Dendritic cell treated with granulocyte-macrophage colony-stimulating factor and Interleukin-4, amounts not matched to agents 40 ng/mL and 50 ng/mL, for 4 days (primary cell): ENCODE measurements around the gene ARHGEF7.
A peak's percentile ranks its signal among the peaks of the same experiment; 100 is the strongest.

Source experiments
- H3K27ac Mint-ChIP-seq: one replicate; pipeline ENCODE4 v1.8.0; 2022; ENCODE audit warnings: mild to moderate bottlenecking, mixed read lengths
- H3K27me3 Mint-ChIP-seq: one replicate; pipeline ENCODE4 v1.8.0; 2022; ENCODE audit warnings: mild to moderate bottlenecking, mixed read lengths
- H3K36me3 Mint-ChIP-seq: one replicate; pipeline ENCODE4 v1.8.0; 2022; ENCODE audit warnings: low read depth, mixed read lengths
- H3K4me1 Mint-ChIP-seq: one replicate; pipeline ENCODE4 v1.8.0; 2022; ENCODE audit warnings: low read depth, mixed read lengths
- H3K4me3 Mint-ChIP-seq: one replicate; pipeline ENCODE4 v1.8.0; 2022; ENCODE audit warnings: mild to moderate bottlenecking, moderate library complexity, mixed read lengths
- H3K9me3 Mint-ChIP-seq: one replicate; pipeline ENCODE4 v1.8.0; 2022; ENCODE audit warnings: mixed read lengths
- intact Hi-C: fragments of 100-400 bp; cut with micrococcal nuclease; formaldehyde crosslinking; loops from one replicate; pipeline ENCODE4 v1.15.0; 2022

Gene ARHGEF7

DNA sequence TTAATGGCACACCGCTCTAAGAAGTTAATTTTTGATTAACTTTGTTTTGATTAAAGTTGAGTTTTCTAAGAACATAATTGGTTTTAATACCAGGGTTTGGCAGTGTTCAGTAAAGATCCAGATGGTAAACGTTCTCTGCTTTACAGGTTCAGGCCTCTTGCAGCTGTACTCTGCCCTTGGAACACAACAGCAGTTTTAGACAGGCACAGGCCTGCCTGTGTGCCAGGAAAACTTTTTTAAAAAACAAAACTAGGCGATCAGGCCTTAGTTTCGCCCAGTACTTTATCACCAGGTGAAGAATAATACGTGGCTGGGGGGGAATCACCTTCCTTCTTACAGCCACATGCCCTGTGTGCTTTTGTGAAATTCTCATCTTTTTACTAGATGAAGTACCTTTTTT, 167.3 kb downstream of the ARHGEF7 start:
- intact Hi-C loops = no loop called here
- Mint-ChIP-seq H3K4me1 (peaks cover 34% of the 10 kb centered on the region), H3K27ac (no peak overlapping the region), H3K4me3 (no peak overlapping the region), H3K27me3 (no peaks in the 10 kb centered on the region), H3K9me3 (no peaks in the 10 kb centered on the region), H3K36me3 (peaks cover 94% of the 10 kb centered on the region)

DNA sequence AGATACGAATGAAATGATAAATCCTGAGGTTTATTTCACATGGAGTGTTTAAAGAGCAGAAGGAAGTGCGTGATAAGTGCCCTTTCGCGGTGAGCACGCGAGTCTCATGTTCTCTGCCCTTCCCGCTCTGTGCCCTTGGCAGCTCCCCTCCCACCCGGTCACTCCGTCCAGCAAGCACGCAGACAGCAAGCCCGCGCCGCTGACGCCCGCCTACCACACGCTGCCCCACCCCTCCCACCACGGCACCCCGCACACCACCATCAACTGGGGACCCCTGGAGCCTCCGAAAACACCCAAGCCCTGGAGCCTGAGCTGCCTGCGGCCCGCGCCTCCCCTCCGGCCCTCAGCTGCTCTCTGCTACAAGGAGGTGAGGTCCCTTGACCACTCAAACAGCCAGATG, 167.9 kb downstream of the ARHGEF7 start:
- intact Hi-C loops = no loop called here
- H3K27me3 Mint-ChIP-seq = no peaks in the 10 kb centered on the region
- H3K4me1 Mint-ChIP-seq = peaks cover 38% of the 10 kb centered on the region
- no peak overlapping the region for H3K4me3 Mint-ChIP-seq
- H3K27ac Mint-ChIP-seq = peak overlapping the region; percentile 43
- no peaks in the 10 kb centered on the region for H3K9me3 Mint-ChIP-seq
- peaks cover 93% of the 10 kb centered on the region for H3K36me3 Mint-ChIP-seq

DNA sequence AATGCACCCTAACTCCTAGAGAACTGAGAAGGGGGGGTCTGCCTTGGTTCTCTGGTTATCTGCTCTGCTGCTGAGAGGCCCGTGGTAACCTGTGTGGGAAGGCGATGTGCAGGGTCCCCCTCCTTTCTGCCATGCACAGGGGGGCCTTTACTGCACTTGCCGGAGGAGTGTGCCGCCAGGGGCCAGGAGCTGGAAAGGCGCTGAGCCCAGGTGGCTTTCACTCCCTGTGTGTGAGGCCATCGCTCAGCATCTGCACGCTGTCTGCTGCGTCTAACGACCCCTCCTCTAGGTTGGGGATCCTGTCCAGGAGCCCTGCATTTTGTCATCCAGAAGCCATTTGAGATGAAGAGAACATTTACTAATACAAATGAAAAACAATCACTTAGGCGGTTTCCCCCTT, 168.3 kb downstream of the ARHGEF7 start:
- Mint-ChIP-seq H3K9me3 (no peaks in the 10 kb centered on the region), H3K27me3 (no peaks in the 10 kb centered on the region), H3K27ac (peak overlapping the region; percentile 43), H3K36me3 (peaks cover 93% of the 10 kb centered on the region), H3K4me3 (no peak overlapping the region), H3K4me1 (peaks cover 38% of the 10 kb centered on the region)
- intact Hi-C loops = no loop called here

DNA sequence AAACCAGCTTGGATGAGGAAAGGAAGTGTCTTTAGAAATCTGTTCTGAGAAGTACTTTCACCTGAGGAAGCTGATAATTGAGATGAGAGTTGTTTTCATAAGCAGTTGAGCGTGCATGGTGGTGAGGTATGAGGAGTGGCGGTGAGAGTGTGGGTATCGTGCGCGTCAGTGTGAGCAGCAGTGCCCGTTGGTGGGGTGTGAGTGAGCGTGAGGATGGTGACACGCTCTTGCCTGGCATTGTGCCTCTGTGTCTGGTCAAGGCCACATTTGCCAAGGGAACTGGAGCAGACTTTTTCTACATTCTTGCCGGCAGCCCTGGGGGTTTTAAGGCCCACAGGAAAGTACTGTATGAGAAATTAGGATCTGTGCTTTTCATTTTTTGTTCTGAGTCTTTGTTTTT, 168.9 kb downstream of the ARHGEF7 start:
- Mint-ChIP-seq H3K4me1 (peaks cover 38% of the 10 kb centered on the region), H3K4me3 (no peak overlapping the region), H3K27me3 (no peaks in the 10 kb centered on the region), H3K27ac (no peak overlapping the region), H3K9me3 (no peaks in the 10 kb centered on the region), H3K36me3 (peaks cover 91% of the 10 kb centered on the region)
- intact Hi-C loops = no loop called here

DNA sequence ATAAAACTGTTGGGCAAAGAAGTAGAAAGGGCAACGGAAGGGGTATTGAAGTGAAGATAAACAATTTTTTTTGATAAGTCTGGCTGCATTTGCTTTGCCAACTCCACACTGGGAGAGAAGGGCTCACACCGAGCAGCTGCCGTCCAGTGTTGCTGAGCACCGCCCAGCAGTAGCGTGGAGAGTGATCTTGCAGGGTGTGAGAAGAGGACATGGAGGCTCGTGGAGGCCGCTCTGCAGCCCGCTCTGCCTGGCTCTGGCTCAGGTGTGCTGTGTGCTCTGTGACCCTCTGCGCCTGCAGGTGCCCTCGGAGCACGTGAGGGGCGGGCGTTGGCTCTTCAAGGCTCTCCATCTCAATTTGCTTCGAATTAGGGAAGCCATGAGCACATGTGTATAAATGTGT, 169.5 kb downstream of the ARHGEF7 start:
- peaks cover 91% of the 10 kb centered on the region for H3K36me3 Mint-ChIP-seq
- intact Hi-C loops = no loop called here
- H3K4me1 Mint-ChIP-seq = peaks cover 38% of the 10 kb centered on the region
- H3K9me3 Mint-ChIP-seq = no peaks in the 10 kb centered on the region
- no peak overlapping the region for H3K27ac Mint-ChIP-seq
- H3K4me3 Mint-ChIP-seq = no peak overlapping the region
- H3K27me3 Mint-ChIP-seq = no peaks in the 10 kb centered on the region

DNA sequence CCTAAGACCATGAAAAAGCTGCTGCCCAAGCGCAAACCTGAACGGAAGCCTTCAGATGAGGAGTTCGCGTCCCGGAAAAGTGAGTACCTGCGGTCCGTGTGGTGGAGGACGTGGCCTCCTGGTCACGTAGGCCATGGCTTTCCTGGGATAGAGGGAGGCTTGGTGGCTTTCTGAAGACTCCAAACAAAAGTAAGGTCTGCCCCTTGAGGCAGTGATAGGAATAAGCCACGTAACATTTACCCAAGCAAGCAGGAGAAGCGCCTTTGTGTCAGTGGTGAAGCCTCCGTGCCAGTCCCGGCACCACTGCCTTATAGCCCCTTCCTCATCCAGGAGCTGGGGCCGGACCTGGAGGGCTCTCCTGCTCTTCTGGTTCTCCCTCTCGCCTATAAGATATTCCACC, 171.1 kb downstream of the ARHGEF7 start:
- Mint-ChIP-seq H3K27me3 (no peaks in the 10 kb centered on the region), H3K27ac (no peak overlapping the region), H3K4me3 (no peak overlapping the region), H3K36me3 (peaks cover 91% of the 10 kb centered on the region), H3K4me1 (peaks cover 37% of the 10 kb centered on the region), H3K9me3 (no peaks in the 10 kb centered on the region)
- intact Hi-C loops = no loop called here

DNA sequence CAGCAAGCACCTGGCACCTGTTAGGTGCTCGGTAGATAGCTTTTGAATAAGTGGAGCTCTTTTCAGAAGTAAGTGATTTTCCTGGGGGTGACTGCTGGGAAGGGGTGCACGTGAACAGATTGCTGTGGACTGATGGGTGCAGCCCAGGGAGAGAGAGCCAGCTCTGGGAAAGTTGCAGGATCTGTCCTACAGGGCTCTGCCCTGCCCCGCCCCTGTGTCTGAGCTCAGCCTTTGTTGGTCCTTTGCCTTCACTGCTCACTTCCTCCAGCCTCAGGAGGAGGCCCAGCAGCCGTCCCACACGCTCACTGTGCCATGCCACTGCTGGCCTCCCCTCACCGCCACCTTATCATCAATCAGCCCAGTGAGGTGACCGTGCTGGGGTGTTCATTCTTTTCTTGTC, 171.6 kb downstream of the ARHGEF7 start:
- intact Hi-C loops = no loop called here
- no peaks in the 10 kb centered on the region for H3K9me3 Mint-ChIP-seq
- H3K4me1 Mint-ChIP-seq = peaks cover 31% of the 10 kb centered on the region
- no peaks in the 10 kb centered on the region for H3K27me3 Mint-ChIP-seq
- H3K27ac Mint-ChIP-seq = peak overlapping the region; percentile 53
- H3K4me3 Mint-ChIP-seq = no peak overlapping the region
- H3K36me3 Mint-ChIP-seq = peaks cover 91% of the 10 kb centered on the region

DNA sequence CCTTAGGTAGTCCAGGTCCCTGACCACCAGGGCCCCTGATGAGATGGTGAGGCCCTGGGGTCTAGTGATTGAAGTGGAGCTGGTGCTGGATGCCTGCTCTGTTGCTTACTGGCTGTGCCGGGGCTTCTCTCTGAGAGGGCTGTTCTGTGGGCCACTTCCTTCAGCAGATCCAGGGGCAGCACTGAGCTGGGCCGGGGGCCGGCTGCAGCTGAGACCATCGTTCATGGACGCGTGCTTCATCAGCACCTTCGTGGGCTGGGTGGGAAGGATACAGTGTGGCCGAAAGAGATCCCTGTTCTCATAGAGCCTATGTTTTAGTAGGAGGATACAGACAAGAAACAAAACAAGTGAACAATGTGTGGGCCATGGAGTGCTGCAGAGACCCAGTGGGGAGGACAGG, 172.1 kb downstream of the ARHGEF7 start:
- Mint-ChIP-seq H3K4me3 (no peak overlapping the region), H3K4me1 (peaks cover 29% of the 10 kb centered on the region), H3K27ac (peak overlapping the region; percentile 53), H3K9me3 (no peaks in the 10 kb centered on the region), H3K36me3 (peaks cover 95% of the 10 kb centered on the region), H3K27me3 (no peaks in the 10 kb centered on the region)
- intact Hi-C loops = no loop called here

DNA sequence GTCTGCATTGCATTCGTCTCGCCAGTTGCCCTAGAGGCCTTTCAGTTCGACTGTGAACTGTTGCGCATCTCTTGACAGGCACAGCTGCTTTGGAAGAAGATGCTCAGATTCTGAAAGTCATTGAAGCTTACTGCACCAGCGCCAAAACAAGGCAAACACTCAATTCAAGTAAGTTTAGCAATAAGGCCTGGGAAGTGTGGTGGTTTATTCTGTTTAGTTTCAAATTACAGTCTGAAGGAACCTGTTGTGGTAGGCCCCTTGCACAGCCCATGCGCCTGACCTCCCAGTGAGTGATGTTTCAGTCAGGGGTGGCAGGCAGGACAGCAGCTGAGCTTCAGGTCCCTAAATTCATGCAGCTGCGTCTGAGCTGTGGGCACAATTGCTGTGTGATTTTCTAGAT, 173.2 kb downstream of the ARHGEF7 start:
- intact Hi-C loops = no loop called here
- Mint-ChIP-seq H3K4me1 (peaks cover 21% of the 10 kb centered on the region), H3K36me3 (peaks cover 97% of the 10 kb centered on the region), H3K4me3 (no peak overlapping the region), H3K27ac (no peak overlapping the region), H3K9me3 (no peaks in the 10 kb centered on the region), H3K27me3 (no peaks in the 10 kb centered on the region)

DNA sequence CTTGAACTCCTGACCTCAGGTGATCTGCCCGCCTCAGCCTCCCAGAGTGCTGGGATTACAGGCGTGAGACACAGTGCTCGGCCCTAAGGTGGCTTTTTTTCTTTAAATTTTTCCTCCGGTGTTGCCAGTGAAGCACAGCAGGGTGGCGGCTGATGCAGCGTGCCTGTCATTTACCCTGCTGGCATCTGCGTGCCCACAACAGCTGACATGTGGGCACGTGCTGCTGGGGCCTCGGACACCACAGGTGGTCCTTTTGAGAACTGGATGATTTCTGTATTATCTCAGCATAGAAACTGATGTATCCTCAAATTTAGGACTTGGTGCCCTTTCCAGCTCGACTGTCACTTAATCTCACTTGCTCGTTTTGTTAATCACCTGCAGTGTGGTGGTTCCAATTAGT, 174.1 kb downstream of the ARHGEF7 start:
- Mint-ChIP-seq H3K4me3 (no peak overlapping the region), H3K36me3 (peaks cover 97% of the 10 kb centered on the region), H3K27me3 (no peaks in the 10 kb centered on the region), H3K9me3 (no peaks in the 10 kb centered on the region), H3K27ac (no peak overlapping the region), H3K4me1 (peaks cover 19% of the 10 kb centered on the region)
- intact Hi-C loops = no loop called here

DNA sequence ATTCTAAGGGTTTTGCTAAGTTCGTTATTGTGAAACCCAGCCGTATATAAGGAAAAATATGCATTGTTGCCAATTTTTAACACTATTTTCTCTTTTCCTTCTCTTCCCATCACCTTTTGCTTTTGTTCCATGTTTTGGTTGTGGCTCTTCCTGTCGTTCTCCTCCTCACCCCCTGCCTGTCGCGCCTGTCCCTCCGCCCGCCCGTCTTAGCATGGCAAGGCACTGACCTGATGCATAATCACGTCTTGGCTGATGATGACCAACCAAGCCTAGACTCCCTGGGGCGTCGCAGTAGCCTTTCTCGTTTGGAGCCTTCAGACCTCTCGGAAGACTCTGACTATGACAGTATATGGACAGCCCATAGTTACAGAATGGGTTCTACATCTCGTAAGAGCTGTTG, 176.8 kb downstream of the ARHGEF7 start:
- H3K9me3 Mint-ChIP-seq = no peaks in the 10 kb centered on the region
- no peaks in the 10 kb centered on the region for H3K27me3 Mint-ChIP-seq
- intact Hi-C loops = no loop called here
- no peak overlapping the region for H3K27ac Mint-ChIP-seq
- H3K4me1 Mint-ChIP-seq = peaks cover 9% of the 10 kb centered on the region
- H3K4me3 Mint-ChIP-seq = no peak overlapping the region
- H3K36me3 Mint-ChIP-seq = peaks cover 86% of the 10 kb centered on the region

DNA sequence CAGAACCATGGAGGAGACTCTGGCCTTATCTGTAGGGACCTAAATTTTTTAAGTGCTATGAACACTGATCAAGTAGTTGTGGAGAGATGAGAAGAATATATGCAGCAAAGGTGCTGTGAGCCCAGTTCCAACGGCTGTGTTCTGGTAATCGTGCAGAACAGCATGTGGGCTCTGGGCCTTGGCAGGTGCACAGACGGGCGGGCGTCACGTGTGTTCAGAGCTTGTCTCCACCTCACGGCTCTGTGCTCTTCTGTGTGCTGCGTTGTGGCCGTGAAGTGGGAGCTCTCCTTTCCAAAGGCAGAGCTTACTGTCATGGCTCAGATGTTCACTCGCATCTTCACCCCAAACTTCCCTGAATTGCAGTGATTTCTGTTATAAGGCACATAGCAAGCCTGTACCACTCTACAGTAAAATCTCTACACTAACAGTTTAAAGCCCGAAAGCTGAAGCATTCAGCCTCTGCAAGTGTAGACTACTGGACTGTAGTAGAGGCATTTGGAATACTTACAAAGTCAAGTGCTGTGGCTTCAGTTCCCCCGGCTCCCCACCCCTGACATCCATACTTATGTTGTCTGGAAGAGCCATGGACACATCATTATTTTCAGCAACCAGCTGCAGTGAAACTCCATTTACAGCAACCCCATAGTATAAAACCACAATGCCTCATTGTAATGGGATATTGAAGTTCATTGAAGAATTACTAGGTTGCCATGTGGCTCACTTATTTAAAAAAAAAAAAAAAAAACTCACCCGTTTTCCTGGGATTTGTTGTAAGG, 177.8 kb downstream of the ARHGEF7 start:
- Mint-ChIP-seq H3K27me3 (no peaks in the 10 kb centered on the region), H3K27ac (no peak overlapping the region), H3K4me3 (no peak overlapping the region), H3K4me1 (no peaks in the 10 kb centered on the region), H3K9me3 (no peaks in the 10 kb centered on the region), H3K36me3 (peaks cover 85% of the 10 kb centered on the region)
- intact Hi-C loops = no loop called here

DNA sequence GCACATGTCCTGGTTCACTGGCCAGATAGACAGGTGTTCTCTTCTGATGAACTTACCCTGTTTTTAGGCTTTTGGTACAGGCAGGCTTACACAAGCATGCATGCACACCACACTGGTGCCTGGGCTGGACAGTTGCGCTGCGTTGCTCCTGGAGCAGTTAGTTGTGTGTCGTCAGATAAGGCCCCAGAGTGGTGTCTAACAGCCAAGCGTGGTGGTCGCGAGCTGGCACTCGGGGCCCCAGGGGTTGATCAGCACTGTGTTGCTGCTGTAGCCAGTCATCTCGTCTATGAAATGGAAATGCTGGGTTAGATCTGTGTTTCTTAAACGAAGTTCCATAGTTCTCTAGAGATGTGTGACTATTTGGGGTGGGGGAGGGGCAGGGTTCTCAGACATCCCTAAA, 180.8 kb downstream of the ARHGEF7 start:
- intact Hi-C loops = no loop called here
- no peaks in the 10 kb centered on the region for H3K4me1 Mint-ChIP-seq
- H3K4me3 Mint-ChIP-seq = no peak overlapping the region
- H3K36me3 Mint-ChIP-seq = peaks cover 84% of the 10 kb centered on the region
- H3K9me3 Mint-ChIP-seq = no peaks in the 10 kb centered on the region
- H3K27ac Mint-ChIP-seq = no peak overlapping the region
- H3K27me3 Mint-ChIP-seq = no peaks in the 10 kb centered on the region

DNA sequence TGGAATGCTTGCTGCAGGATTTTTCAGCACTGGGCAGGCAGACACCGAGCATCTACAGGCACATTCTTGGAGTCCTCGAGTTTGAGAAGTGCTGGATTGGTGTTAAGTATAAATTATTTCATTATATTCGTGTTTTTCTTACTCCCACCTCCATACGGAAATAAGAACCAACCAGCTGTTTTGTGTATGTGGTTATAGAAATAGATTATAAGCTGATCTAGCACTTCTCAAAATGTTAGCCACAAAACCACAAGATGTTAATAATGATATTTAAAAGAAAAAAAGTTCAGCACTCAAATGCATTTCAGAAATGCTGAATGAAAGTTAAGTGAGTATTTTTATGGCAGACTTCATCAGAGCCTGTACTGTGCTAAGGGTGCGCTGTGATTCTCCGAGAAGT, 181.3 kb downstream of the ARHGEF7 start:
- intact Hi-C loops = no loop called here
- peaks cover 84% of the 10 kb centered on the region for H3K36me3 Mint-ChIP-seq
- no peak overlapping the region for H3K27ac Mint-ChIP-seq

More for the DNA sequence above, 181.3 kb downstream of the ARHGEF7 start:
- H3K4me3 Mint-ChIP-seq = no peak overlapping the region
- H3K9me3 Mint-ChIP-seq = no peaks in the 10 kb centered on the region
- H3K27me3 Mint-ChIP-seq = no peaks in the 10 kb centered on the region
- no peaks in the 10 kb centered on the region for H3K4me1 Mint-ChIP-seq
